HepG2 (cell line): ENCODE measurements around the gene RPUSD2. TPM values are rescaled to one million over a fixed set of nuclear protein-coding genes. Genes with fewer than 3 reads are reported as not detected.

Experiments used
- ASH2L ChIP-seq: fragments of 300-600, 200-600 bp; sonication (generic); IDR thresholded peaks from 2 replicates; pipeline ENCODE4 v1.7.0; 2017; ENCODE audit warnings: low read depth, mild to moderate bottlenecking, moderate library complexity, mixed read lengths, low read length; ENCODE audit not compliant: insufficient read length
- DPF2 ChIP-seq: sonication (generic); formaldehyde crosslinking; IDR thresholded peaks from 2 replicates; pipeline ENCODE4 v1.4.0; 2020; ENCODE audit warnings: mild to moderate bottlenecking, low read depth, missing genetic modification reagents, borderline replicate concordance
- FOXJ3 ChIP-seq: sonication (generic); formaldehyde crosslinking; IDR thresholded peaks from 2 replicates; pipeline ENCODE4 v1.4.0; 2020; ENCODE audit warnings: missing genetic modification reagents, mild to moderate bottlenecking, borderline replicate concordance
- HDAC1 ChIP-seq: sonication (generic); formaldehyde crosslinking; IDR thresholded peaks from 2 replicates; pipeline ENCODE4 v1.5.1; 2020; ENCODE audit warnings: mild to moderate bottlenecking, missing genetic modification reagents
- HNRNPLL ChIP-seq: fragments of 200-400 bp; formaldehyde crosslinking; IDR thresholded peaks from 2 replicates; pipeline ENCODE4 v1.6.1; 2017; ENCODE audit warnings: mild to moderate bottlenecking, low read depth, low read length; ENCODE audit not compliant: poor library complexity, severe bottlenecking
- KAT7 ChIP-seq: IDR thresholded peaks from 2 replicates; pipeline ENCODE4 v1.6.1; 2018; ENCODE audit warnings: borderline replicate concordance, missing compliant biosample characterization
- RBFOX2 ChIP-seq: fragments of 200-400 bp; formaldehyde crosslinking; IDR thresholded peaks from 2 replicates; pipeline ENCODE4 v1.6.1; 2017; ENCODE audit warnings: low read depth, mild to moderate bottlenecking, low read length
- TEAD2 ChIP-seq: sonication (generic); formaldehyde crosslinking; IDR thresholded peaks from 2 replicates; pipeline ENCODE4 v1.9.0; 2021; ENCODE audit warnings: missing genetic modification reagents
- ZIK1 ChIP-seq: sonication (generic); formaldehyde crosslinking; IDR thresholded peaks from 2 replicates; pipeline ENCODE4 v1.5.0; 2020; ENCODE audit warnings: mild to moderate bottlenecking, low read depth, missing genetic modification reagents, borderline replicate concordance
- ZNF331 ChIP-seq: sonication (generic); formaldehyde crosslinking; IDR thresholded peaks from 2 replicates; pipeline ENCODE4 v1.4.0; 2020; ENCODE audit warnings: missing genetic modification reagents
- ZNF350 ChIP-seq: sonication (generic); formaldehyde crosslinking; IDR thresholded peaks from 2 replicates; pipeline ENCODE4 v1.4.0; 2020; ENCODE audit warnings: mild to moderate bottlenecking, low read depth, missing genetic modification reagents, borderline replicate concordance
- ZNF383 ChIP-seq: sonication (generic); formaldehyde crosslinking; IDR thresholded peaks from 2 replicates; pipeline ENCODE4 v1.4.0; 2020; ENCODE audit warnings: missing genetic modification reagents, mild to moderate bottlenecking, borderline replicate concordance
- ZNF543 ChIP-seq: sonication (generic); formaldehyde crosslinking; IDR thresholded peaks from 2 replicates; pipeline ENCODE4 v1.4.0; 2020; ENCODE audit warnings: mild to moderate bottlenecking, missing genetic modification reagents
- ZNF607 ChIP-seq: sonication (generic); formaldehyde crosslinking; IDR thresholded peaks from 2 replicates; pipeline ENCODE4 v1.5.1; 2020; ENCODE audit warnings: missing genetic modification reagents, mild to moderate bottlenecking, borderline replicate concordance
- ZNF670 ChIP-seq: sonication (generic); formaldehyde crosslinking; IDR thresholded peaks from 2 replicates; pipeline ENCODE4 v1.8.0; 2022; ENCODE audit warnings: mild to moderate bottlenecking, missing genetic modification reagents, borderline replicate concordance
- ZNF768 ChIP-seq: sonication (generic); formaldehyde crosslinking; IDR thresholded peaks from 2 replicates; pipeline ENCODE4 v1.4.0; 2020; ENCODE audit warnings: missing genetic modification reagents
- ZNF850 ChIP-seq: sonication (generic); formaldehyde crosslinking; conservative IDR thresholded peaks from 2 replicates; pipeline ENCODE4 v1.9.0; 2021; ENCODE audit warnings: mild to moderate bottlenecking, missing genetic modification reagents
- polyA plus RNA-seq, 8 experiments: library from polyadenylated mRNA; depleted of rRNA in 3 of 8; stranded (reverse) in 7 of 8; unstranded in 1 of 8; fragments of >200 nt; fragmentation: Illumina TruSeq in 4 of 8; extraction: Trizol in 4 of 8; gene quantifications; 2 replicates each; pipeline versions ENCODE4 v1.2.1 to v1.2.3, GENCODE V29; 2011 to 2016; ENCODE audit warnings: low read depth in 4 of 8, missing spikeins in 1 of 8, mixed read lengths in 1 of 8; ENCODE audit not compliant: insufficient read depth in 1 of 8
- total RNA-seq, 5 experiments: library from RNA; depleted of rRNA; stranded (reverse); fragments of >200 nt; fragmentation: Illumina TruSeq; extraction: Trizol; gene quantifications; 2 replicates each; pipeline ENCODE4 v1.2.3, GENCODE V29; 2016; ENCODE audit warnings: low read depth in 1 of 5
- TF ChIP-seq, protein P1 (sequence below): sonication (generic); formaldehyde crosslinking; IDR thresholded peaks from 2 replicates; pipeline ENCODE4 v1.4.0; 2020; ENCODE audit warnings: missing genetic modification reagents, mild to moderate bottlenecking, borderline replicate concordance
- TF ChIP-seq, protein P2 (sequence below): sonication (generic); formaldehyde crosslinking; IDR thresholded peaks from 2 replicates; pipeline ENCODE4 v1.4.0; 2020; ENCODE audit warnings: mild to moderate bottlenecking, missing genetic modification reagents
- TF ChIP-seq, protein P3 (sequence below): sonication (generic); formaldehyde crosslinking; IDR thresholded peaks from 2 replicates; pipeline ENCODE4 v1.9.0; 2021; ENCODE audit warnings: missing genetic modification reagents, borderline replicate concordance
- TF ChIP-seq, protein P4 (sequence below): sonication (generic); formaldehyde crosslinking; IDR thresholded peaks from 2 replicates; pipeline ENCODE4 v1.5.0; 2020; ENCODE audit warnings: missing genetic modification reagents

The RPUSD2 gene
- total and polyA plus RNA-seq, 2 of the 13 experiments (the other 11 are each of a cell fraction or from before 2014, with no cell fraction given): 8.6 to 14.5 TPM

DNA sequence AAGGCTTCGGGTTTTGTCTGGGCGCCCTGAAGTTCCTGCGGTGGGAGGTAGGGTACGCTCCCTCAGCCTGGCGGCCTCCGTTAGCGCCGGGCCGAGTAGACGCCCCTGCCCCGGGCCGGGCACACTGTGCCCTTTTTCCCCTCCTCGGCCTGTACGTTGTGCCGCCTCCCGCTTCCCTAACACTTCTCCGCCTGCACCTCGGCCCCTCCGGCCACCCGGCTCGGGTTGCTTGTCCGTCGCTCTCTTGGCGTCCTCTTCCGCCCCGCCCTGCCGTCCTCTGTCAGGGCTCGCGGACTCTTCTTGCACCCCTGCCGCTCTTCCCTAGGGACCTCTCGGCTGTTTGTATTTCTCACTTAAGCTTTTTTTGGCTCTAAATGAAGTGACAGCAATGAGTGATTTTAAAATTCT, 25.3 kb downstream of the RPUSD2 start (continued):
- TF ChIP-seq, protein P1, sequence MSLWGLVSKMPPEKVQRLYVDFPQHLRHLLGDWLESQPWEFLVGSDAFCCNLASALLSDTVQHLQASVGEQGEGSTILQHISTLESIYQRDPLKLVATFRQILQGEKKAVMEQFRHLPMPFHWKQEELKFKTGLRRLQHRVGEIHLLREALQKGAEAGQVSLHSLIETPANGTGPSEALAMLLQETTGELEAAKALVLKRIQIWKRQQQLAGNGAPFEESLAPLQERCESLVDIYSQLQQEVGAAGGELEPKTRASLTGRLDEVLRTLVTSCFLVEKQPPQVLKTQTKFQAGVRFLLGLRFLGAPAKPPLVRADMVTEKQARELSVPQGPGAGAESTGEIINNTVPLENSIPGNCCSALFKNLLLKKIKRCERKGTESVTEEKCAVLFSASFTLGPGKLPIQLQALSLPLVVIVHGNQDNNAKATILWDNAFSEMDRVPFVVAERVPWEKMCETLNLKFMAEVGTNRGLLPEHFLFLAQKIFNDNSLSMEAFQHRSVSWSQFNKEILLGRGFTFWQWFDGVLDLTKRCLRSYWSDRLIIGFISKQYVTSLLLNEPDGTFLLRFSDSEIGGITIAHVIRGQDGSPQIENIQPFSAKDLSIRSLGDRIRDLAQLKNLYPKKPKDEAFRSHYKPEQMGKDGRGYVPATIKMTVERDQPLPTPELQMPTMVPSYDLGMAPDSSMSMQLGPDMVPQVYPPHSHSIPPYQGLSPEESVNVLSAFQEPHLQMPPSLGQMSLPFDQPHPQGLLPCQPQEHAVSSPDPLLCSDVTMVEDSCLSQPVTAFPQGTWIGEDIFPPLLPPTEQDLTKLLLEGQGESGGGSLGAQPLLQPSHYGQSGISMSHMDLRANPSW (CRISPR knock-in tag): 0 out of 2 replicates have a peak, but pooled peaks have one; percentile 9
- TF ChIP-seq ZNF383 (0 out of 2 replicates have a peak, but pooled peaks have one; percentile 2), ZIK1 (no peak), DPF2 (CRISPR knock-in tag) (no peak), ZNF543 (CRISPR knock-in tag) (0 out of 2 replicates have a peak, but pooled peaks have one; percentile 41), ZNF331 (CRISPR knock-in tag) (no peak), RBFOX2 (peak; percentile 51; the same call in 1 of the 2 replicates), ZNF768 (0 out of 2 replicates have a peak, but pooled peaks have one; percentile 25), ASH2L (peak; percentile 84), ZNF607 (no peak), ZNF350 (CRISPR knock-in tag) (no peak), FOXJ3 (CRISPR knock-in tag) (no peak), TEAD2 (CRISPR knock-in tag) (no peak), ZNF670 (CRISPR knock-in tag) (peak; percentile 71; the same call in 1 of the 2 replicates), KAT7 (CRISPR knock-in tag) (0 out of 2 replicates have a peak, but pooled peaks have one; percentile 9), HNRNPLL (peak; percentile 67), HDAC1 (CRISPR knock-in tag) (peak; percentile 42), ZNF850 (CRISPR knock-in tag) (no peak)
- TF ChIP-seq, protein P2, sequence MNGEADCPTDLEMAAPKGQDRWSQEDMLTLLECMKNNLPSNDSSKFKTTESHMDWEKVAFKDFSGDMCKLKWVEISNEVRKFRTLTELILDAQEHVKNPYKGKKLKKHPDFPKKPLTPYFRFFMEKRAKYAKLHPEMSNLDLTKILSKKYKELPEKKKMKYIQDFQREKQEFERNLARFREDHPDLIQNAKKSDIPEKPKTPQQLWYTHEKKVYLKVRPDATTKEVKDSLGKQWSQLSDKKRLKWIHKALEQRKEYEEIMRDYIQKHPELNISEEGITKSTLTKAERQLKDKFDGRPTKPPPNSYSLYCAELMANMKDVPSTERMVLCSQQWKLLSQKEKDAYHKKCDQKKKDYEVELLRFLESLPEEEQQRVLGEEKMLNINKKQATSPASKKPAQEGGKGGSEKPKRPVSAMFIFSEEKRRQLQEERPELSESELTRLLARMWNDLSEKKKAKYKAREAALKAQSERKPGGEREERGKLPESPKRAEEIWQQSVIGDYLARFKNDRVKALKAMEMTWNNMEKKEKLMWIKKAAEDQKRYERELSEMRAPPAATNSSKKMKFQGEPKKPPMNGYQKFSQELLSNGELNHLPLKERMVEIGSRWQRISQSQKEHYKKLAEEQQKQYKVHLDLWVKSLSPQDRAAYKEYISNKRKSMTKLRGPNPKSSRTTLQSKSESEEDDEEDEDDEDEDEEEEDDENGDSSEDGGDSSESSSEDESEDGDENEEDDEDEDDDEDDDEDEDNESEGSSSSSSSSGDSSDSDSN: peak; percentile 86
- TF ChIP-seq, protein P3, sequence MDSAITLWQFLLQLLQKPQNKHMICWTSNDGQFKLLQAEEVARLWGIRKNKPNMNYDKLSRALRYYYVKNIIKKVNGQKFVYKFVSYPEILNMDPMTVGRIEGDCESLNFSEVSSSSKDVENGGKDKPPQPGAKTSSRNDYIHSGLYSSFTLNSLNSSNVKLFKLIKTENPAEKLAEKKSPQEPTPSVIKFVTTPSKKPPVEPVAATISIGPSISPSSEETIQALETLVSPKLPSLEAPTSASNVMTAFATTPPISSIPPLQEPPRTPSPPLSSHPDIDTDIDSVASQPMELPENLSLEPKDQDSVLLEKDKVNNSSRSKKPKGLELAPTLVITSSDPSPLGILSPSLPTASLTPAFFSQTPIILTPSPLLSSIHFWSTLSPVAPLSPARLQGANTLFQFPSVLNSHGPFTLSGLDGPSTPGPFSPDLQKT (CRISPR knock-in tag): no peak
- TF ChIP-seq, protein P4, sequence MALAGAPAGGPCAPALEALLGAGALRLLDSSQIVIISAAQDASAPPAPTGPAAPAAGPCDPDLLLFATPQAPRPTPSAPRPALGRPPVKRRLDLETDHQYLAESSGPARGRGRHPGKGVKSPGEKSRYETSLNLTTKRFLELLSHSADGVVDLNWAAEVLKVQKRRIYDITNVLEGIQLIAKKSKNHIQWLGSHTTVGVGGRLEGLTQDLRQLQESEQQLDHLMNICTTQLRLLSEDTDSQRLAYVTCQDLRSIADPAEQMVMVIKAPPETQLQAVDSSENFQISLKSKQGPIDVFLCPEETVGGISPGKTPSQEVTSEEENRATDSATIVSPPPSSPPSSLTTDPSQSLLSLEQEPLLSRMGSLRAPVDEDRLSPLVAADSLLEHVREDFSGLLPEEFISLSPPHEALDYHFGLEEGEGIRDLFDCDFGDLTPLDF (CRISPR knock-in tag): 0 out of 2 replicates have a peak, but pooled peaks have one; percentile 12
